Liver (tissue), 3 donors: Measurements from ENCODE around the gene FGF14.

ENCODE experiments used
- CTCF ChIP-seq: fragments of 150-350 bp; IDR thresholded peaks from 2 replicates; pipeline ENCODE4 v1.5.1; 2017; ENCODE audit warnings: improper control_type of control experiment, low read depth, low read length; ENCODE audit not compliant: missing input control
- GABPA ChIP-seq, 2 donors: IDR thresholded peaks in 1 of 2; conservative IDR thresholded peaks in 1 of 2; 2 replicates each; pipeline ENCODE4 v1.6.1; 2016; ENCODE audit warnings: antibody characterized with exemption in 2 of 2, mild to moderate bottlenecking in 1 of 2, moderate library complexity in 1 of 2
- HNF4A ChIP-seq, 2 donors: conservative IDR thresholded peaks; 2 replicates each; pipeline ENCODE4 v1.6.1; 2016; ENCODE audit warnings: antibody characterized with exemption in 2 of 2, mild to moderate bottlenecking in 2 of 2
- HNF4G ChIP-seq: IDR thresholded peaks from 2 replicates; pipeline ENCODE4 v1.6.1; 2016; ENCODE audit warnings: antibody characterized with exemption
- JUND ChIP-seq, 2 donors: IDR thresholded peaks; 2 replicates each; pipeline ENCODE4 v1.6.1; 2016; ENCODE audit warnings: antibody characterized with exemption in 2 of 2
- MAX ChIP-seq: IDR thresholded peaks from 2 replicates; pipeline ENCODE4 v1.6.1; 2016; ENCODE audit warnings: antibody characterized with exemption
- RAD21 ChIP-seq, 2 donors: IDR thresholded peaks; 2 replicates each; pipeline ENCODE4 v1.6.1; 2016; ENCODE audit warnings: antibody characterized with exemption in 2 of 2, mild to moderate bottlenecking in 2 of 2
- REST ChIP-seq: IDR thresholded peaks from 2 replicates; pipeline ENCODE4 v1.6.1; 2016; ENCODE audit warnings: antibody characterized with exemption, mild to moderate bottlenecking
- RXRA ChIP-seq, 2 donors: IDR thresholded peaks; 2 replicates each; pipeline ENCODE4 v1.6.1; 2017 to 2018; ENCODE audit warnings: antibody characterized with exemption in 2 of 2, mild to moderate bottlenecking in 1 of 2
- SP1 ChIP-seq: IDR thresholded peaks from 2 replicates; pipeline ENCODE4 v1.6.1; 2018; ENCODE audit warnings: antibody characterized with exemption, mild to moderate bottlenecking
- TAF1 ChIP-seq: conservative IDR thresholded peaks from 2 replicates; pipeline ENCODE4 v1.6.1; 2016; ENCODE audit warnings: antibody characterized with exemption, mild to moderate bottlenecking
- YY1 ChIP-seq: IDR thresholded peaks from 2 replicates; pipeline ENCODE4 v1.6.1; 2016; ENCODE audit warnings: antibody characterized with exemption, mild to moderate bottlenecking
- ZBTB33 ChIP-seq: IDR thresholded peaks from 2 replicates; pipeline ENCODE4 v1.6.1; 2016; ENCODE audit warnings: antibody characterized with exemption
- TF ChIP-seq, protein P1 (sequence below): IDR thresholded peaks from 2 replicates; pipeline ENCODE4 v1.6.1; 2016; ENCODE audit warnings: antibody characterized with exemption
- donor health status: healthy.
- donor health status: healthy.

DNA sequence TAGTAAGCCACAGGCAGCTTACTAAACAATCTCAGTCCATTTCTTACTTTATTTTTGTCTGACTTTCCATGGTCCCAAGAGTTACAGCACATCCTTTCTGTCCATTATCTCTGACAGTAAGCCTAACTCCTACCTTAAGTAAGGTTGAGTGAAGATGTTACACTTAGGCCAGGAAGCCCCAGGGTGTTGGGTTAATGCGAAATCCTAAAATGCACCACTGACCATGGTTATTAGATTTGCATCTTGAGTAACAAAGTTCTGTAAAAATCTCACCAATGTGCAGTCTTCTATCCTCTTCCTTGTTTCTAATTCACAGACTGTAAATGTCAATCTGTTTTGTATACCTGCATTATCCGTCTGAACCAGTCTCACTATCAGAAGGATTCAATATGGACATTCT lies 462.5 kb downstream of the FGF14 start:
- TF ChIP-seq, protein P1, sequence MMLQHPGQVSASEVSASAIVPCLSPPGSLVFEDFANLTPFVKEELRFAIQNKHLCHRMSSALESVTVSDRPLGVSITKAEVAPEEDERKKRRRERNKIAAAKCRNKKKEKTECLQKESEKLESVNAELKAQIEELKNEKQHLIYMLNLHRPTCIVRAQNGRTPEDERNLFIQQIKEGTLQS, result no peak
- TF ChIP-seq CTCF (no peak), GABPA (IDR thresholded peaks at IDR 0.05 in 1 of 2, conservative IDR thresholded peaks at IDR 0.05 in 1 of 2) (no peak), HNF4G (no peak), REST (no peak), SP1 (no peak), YY1 (no peak), MAX (no peak), JUND (IDR thresholded peaks at IDR 0.05) (no peak), TAF1 (no peak), RAD21 (IDR thresholded peaks at IDR 0.05) (no peak), ZBTB33 (no peak), RXRA (IDR thresholded peaks at IDR 0.05) (no peak), HNF4A (conservative IDR thresholded peaks at IDR 0.05) (no peak)
